ENCODE results near the gene CALML3.

The CALML3 gene

GRCh38 chr10:5506751-5507648, 17.8 kb upstream of the CALML3 start:
- no peak for DNase-seq (ENCODE audit: low spot score)

DNA sequence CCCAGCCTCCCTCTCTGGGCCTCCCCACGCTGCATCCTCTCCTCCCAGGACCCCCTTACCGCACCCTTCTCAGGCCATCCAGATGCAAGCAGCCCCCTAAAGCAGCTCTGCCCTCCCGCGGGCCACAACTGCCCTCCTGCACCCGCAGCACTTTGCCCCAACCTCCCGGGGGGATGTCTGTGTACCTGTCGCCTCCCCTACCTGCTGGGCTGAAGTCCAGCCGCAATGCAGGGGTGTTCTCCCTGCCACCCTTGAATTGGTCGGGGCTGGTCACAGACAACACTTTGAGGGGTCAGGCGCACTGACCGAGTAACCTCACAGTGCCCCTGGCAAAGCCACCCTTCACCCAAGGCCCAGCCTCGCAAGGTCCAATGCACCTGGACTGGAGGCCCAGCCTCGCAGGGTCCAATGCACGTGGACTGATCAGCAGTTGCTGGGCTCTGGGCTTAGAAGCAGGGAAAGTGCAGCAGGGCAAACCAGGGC, 17.1 kb upstream of the CALML3 start:
- DNase-seq (ENCODE audit: low spot score): no peak

GRCh38 chr10:5508161-5508604, 16.6 kb upstream of the CALML3 start:
- no peak for DNase-seq (ENCODE audit: low spot score)

DNA sequence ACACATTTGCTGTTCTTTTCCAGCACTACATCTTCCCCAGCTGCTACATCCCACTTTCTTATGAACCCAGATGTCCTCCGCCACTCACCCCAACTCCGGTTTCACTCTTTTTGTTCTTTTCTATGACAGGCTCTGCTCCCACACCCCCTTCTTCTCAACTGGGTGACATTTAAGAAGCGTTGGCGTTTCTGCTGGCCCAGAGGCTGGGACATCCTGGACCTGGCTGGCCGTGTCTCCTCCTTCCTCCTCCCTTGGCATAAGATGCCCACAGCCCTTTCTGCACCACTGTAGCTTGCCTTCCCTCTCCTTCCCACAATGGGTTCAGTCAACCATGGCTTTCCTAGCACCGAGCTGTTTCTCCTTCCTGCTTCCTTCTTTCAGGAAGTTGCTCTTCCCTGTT, 16.0 kb upstream of the CALML3 start:
- no peak for DNase-seq (ENCODE audit: low spot score)

- no peak for DNase-seq (ENCODE audit: low spot score)
Measured at GRCh38 chr10:5509236-5509635, 15.5 kb upstream of the CALML3 start.

- DNase-seq (ENCODE audit: low spot score): no peak
Measured at GRCh38 chr10:5509691-5510090, 15.1 kb upstream of the CALML3 start.

GRCh38 chr10:5510281-5511072, 14.3 kb upstream of the CALML3 start:
- no peak for DNase-seq (ENCODE audit: low spot score)

DNA sequence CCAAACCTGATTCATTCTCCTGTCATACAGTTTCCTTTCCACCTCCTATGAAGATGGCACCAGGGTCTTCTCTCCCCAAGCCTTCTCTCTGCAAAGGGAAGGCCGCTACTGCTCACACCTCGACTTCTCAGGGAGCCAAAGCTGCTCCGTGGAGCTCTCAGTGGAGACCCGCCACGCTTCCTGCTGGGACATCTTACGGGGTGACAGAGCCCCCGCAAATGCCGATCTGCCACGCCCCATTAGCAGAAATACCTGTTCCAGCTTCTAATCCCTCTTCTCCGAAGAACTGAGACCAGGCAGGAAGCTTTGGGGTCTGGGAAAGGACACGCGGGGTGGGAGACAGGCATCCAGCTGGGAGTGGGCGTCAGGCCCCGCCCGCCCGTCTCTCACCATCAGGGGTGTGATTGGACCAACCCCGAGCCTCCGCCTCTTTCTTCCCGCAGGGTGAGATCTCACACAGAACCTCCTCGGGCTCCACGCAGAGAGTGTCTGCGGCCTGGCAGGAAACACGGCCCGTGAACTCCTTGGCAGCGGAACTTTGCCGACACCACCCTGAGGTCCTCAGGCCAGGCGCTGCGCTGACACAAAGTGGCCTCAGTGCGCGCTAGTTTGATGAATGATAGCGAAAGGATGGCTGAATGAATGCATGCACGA, 13.4 kb upstream of the CALML3 start:
- DNase-seq (ENCODE audit: low spot score): no peak

DNA sequence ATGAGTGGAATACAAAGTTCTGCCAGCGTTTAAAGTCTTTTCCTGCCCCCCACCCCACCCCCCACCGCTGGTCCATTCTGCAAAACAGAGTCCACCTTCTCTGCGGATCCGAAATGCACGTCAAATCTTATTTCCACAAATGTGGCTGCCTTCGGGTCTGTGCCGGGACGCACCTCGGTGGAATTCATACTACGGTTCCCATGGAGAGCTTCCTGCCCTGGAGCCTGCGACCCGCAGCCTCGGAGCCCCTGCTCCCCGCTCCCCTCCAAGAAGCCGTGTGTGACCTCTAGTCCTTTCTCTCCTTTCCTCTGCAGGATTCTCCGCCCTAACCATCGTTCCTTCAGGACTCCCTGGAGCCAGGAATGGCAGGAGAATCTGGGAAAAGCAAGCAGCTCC, 12.9 kb upstream of the CALML3 start:
- DNase-seq (ENCODE audit: low spot score): no peak

GRCh38 chr10:5512331-5512730, 12.4 kb upstream of the CALML3 start:
- no peak for DNase-seq (ENCODE audit: low spot score)

DNA sequence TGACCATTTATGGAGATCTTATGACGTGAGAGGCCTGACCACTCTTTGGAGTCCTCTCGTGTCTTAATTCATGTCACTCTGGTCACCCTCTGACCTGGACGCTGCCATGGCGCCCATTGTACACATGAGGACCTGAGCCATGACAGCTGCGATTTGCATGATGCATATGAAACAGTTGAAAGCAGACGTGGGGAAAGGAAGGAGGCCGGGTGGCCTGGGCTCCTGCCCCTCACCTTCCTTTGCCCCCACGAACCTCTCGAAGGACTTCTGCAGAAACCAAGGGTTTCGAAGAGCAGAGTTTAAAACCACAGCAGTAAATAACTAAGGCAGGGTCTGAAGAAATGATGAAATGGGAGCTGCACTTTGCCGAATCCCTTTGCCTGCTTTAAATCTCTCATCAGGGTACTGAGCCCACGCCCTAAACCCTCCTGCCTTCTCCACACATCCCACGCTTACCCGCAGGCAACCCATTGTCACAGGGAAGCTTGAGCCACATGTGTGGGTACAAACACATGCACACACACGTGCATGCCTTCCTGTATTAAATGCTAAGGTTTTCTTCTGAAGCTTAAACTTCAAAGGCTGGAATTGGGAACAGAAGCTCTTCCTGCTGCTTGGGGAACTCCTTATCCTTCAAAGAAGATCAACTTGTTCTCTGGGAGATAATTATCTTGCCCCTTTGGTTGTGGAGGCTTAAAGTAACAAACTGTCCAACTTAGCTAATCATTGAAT, 11.7 kb upstream of the CALML3 start:
- no peak for DNase-seq (ENCODE audit: low spot score)

- DNase-seq (ENCODE audit: low spot score): no peak
Measured at GRCh38 chr10:5514226-5514850, 10.4 kb upstream of the CALML3 start.

DNA sequence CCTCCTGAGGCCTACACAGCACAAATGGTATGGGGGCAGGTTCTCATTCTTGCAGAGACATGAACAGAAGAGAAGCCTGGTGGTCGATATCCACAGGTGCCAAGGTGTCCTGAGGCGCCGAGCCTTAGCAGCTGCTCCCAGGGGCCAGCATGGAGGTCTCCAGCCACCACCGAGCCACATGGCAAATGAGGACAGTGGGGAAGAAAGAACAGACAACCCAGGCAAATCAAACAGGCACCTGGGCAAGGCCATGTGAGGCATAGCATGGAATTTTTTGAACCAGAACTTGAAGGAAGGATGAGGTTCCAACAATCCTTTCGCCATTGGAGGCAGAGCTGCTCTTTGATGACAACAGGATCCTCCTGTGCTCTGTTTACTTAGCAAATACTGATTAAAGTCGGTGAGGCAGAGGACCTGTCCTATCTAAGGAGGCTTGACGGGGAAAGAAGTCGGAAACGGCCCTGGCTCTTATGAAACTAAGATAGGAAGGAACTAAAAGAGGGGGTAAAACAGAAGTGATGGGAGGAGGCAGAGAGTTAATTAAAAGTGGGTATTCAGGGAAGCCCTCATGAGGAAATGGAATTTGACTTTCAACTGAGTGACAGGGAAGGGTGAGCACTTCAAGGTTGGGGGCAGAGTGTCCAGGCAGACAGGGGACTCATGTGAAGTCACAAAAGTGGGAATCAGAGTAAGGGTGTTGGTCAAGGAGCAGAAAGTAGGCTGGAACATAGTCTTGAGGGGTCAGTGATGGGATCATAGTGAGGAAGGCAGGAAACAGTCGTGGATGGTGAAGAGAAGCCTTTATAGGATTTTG, 8.6 kb upstream of the CALML3 start:
- DNase-seq (ENCODE audit: low spot score): no peak

DNA sequence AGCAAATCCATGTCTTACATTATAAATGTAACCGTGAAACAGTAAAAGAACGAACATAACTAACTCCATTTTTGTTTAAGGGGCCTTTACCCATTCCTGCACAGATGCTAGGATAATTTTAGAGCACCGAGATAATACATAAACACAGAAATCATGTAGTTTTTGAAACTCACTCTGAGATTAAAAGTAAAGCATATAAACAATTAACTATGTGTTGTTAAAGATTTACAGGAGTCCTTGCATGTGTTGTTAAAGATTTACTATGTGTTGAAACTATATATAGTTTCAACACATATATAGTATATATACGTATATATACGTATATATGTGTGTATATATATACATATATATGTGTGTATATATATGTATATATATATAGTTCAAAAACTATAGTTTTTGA, 7.2 kb upstream of the CALML3 start:
- DNase-seq (ENCODE audit: low spot score): no peak

- no peak for DNase-seq (ENCODE audit: low spot score)
Measured at GRCh38 chr10:5518143-5518542, 6.6 kb upstream of the CALML3 start.

DNA sequence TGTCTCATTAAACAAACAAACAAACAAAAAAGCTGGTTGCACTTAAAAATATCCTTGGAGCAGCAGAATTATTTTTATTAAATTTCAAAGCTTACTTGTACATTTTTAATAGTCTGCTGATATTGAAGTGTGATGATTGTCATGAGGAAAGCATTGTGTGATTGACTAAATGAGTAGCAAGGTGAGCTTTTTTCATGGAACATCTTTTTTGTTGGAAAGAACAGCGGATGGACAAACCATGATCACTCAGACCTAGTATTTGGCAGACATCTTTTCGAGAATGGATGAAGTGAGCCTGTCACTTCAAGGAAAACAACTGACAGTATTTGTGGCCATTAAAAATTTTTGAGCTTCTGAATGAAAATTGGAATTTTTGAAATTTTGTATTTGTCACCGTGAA, 5.7 kb upstream of the CALML3 start:
- DNase-seq (ENCODE audit: low spot score): no peak

- DNase-seq (ENCODE audit: low spot score): no peak
Measured at GRCh38 chr10:5522913-5523560, 1.7 kb upstream of the CALML3 start.

- no peak for DNase-seq (ENCODE audit: low spot score)
Measured at GRCh38 chr10:5523796-5524574, 776 bp upstream of the CALML3 start.

Data from NAMALWA (cell line).